ENCODE measurements around the gene NFATC3.

The NFATC3 gene

GRCh38 chr16:68228652-68229051, 143.5 kb downstream of the NFATC3 start:
- Histone ChIP-seq H3K9ac (ENCODE audit: low read depth, low read length) (no peak overlapping the region), H3K9me3 (replicated peaks; ENCODE audit: low read length) (no peaks in the 10 kb centered on the region), H3K36me3 (ENCODE audit: insufficient read depth, low read length) (no peaks in the 10 kb centered on the region), H3K4me3 (ENCODE audit: low read length) (no peak overlapping the region), H3K27me3 (ENCODE audit: control insufficient read depth, insufficient read depth, low read length) (no peaks in the 10 kb centered on the region), H3K4me1 (ENCODE audit: control insufficient read depth, insufficient read depth, low read length) (peaks cover 24% of the 10 kb centered on the region), H3K4me2 (ENCODE audit: low read length) (no peak overlapping the region)

- Histone ChIP-seq H3K9ac (ENCODE audit: low read depth, low read length) (no peak overlapping the region), H3K27me3 (ENCODE audit: control insufficient read depth, insufficient read depth, low read length) (no peaks in the 10 kb centered on the region), H3K4me3 (ENCODE audit: low read length) (no peak overlapping the region), H3K4me1 (ENCODE audit: control insufficient read depth, insufficient read depth, low read length) (peaks cover 26% of the 10 kb centered on the region), H3K9me3 (replicated peaks; ENCODE audit: low read length) (no peaks in the 10 kb centered on the region), H3K36me3 (ENCODE audit: insufficient read depth, low read length) (no peaks in the 10 kb centered on the region), H3K4me2 (ENCODE audit: low read length) (no peak overlapping the region)
These were observed 144.4 kb downstream of the NFATC3 start for GRCh38 chr16:68229431-68230175.

GRCh38 chr16:68230176-68230571, 145.0 kb downstream of the NFATC3 start:
- no peak overlapping the region for H3K9ac ChIP-seq (ENCODE audit: low read depth, low read length)

GRCh38 chr16:68230956-68231355, 145.8 kb downstream of the NFATC3 start:
- Histone ChIP-seq H3K27me3 (ENCODE audit: control insufficient read depth, insufficient read depth, low read length) (no peaks in the 10 kb centered on the region), H3K4me1 (ENCODE audit: control insufficient read depth, insufficient read depth, low read length) (peaks cover 27% of the 10 kb centered on the region), H3K9me3 (replicated peaks; ENCODE audit: low read length) (no peaks in the 10 kb centered on the region), H3K36me3 (ENCODE audit: insufficient read depth, low read length) (no peaks in the 10 kb centered on the region), H3K9ac (ENCODE audit: low read depth, low read length) (no peak overlapping the region), H3K4me3 (ENCODE audit: low read length) (no peak overlapping the region), H3K4me2 (ENCODE audit: low read length) (no peak overlapping the region)

More at GRCh38 chr16:68230176-68230571, 145.0 kb downstream of the NFATC3 start:
- H3K27me3 ChIP-seq (ENCODE audit: control insufficient read depth, insufficient read depth, low read length): no peaks in the 10 kb centered on the region
- no peaks in the 10 kb centered on the region for H3K36me3 ChIP-seq (ENCODE audit: insufficient read depth, low read length)
- peaks cover 27% of the 10 kb centered on the region for H3K4me1 ChIP-seq (ENCODE audit: control insufficient read depth, insufficient read depth, low read length)
- H3K4me2 ChIP-seq (ENCODE audit: low read length): no peak overlapping the region
- no peak overlapping the region for H3K4me3 ChIP-seq (ENCODE audit: low read length)
- H3K9me3 ChIP-seq (replicated peaks; ENCODE audit: low read length): no peaks in the 10 kb centered on the region

- H3K4me1 ChIP-seq (ENCODE audit: control insufficient read depth, insufficient read depth, low read length): peaks cover 28% of the 10 kb centered on the region
- no peak overlapping the region for H3K4me3 ChIP-seq (ENCODE audit: low read length)
- no peaks in the 10 kb centered on the region for H3K27me3 ChIP-seq (ENCODE audit: control insufficient read depth, insufficient read depth, low read length)
- no peaks in the 10 kb centered on the region for H3K9me3 ChIP-seq (replicated peaks; ENCODE audit: low read length)
- no peak overlapping the region for H3K9ac ChIP-seq (ENCODE audit: low read depth, low read length)
- H3K36me3 ChIP-seq (ENCODE audit: insufficient read depth, low read length): no peaks in the 10 kb centered on the region
- H3K4me2 ChIP-seq (ENCODE audit: low read length): no peak overlapping the region
These were observed 146.4 kb downstream of the NFATC3 start for GRCh38 chr16:68231384-68232136.

GRCh38 chr16:68232335-68232734, 147.2 kb downstream of the NFATC3 start:
- Histone ChIP-seq H3K36me3 (ENCODE audit: insufficient read depth, low read length) (no peaks in the 10 kb centered on the region), H3K4me2 (ENCODE audit: low read length) (no peak overlapping the region), H3K4me3 (ENCODE audit: low read length) (no peak overlapping the region), H3K4me1 (ENCODE audit: control insufficient read depth, insufficient read depth, low read length) (peaks cover 30% of the 10 kb centered on the region), H3K27me3 (ENCODE audit: control insufficient read depth, insufficient read depth, low read length) (no peaks in the 10 kb centered on the region), H3K9ac (ENCODE audit: low read depth, low read length) (no peak overlapping the region), H3K9me3 (replicated peaks; ENCODE audit: low read length) (no peaks in the 10 kb centered on the region)

- Histone ChIP-seq H3K27me3 (ENCODE audit: control insufficient read depth, insufficient read depth, low read length) (no peaks in the 10 kb centered on the region), H3K36me3 (ENCODE audit: insufficient read depth, low read length) (no peaks in the 10 kb centered on the region), H3K9me3 (replicated peaks; ENCODE audit: low read length) (no peaks in the 10 kb centered on the region), H3K9ac (ENCODE audit: low read depth, low read length) (no peak overlapping the region), H3K4me1 (ENCODE audit: control insufficient read depth, insufficient read depth, low read length) (peaks cover 25% of the 10 kb centered on the region), H3K4me3 (ENCODE audit: low read length) (no peak overlapping the region), H3K4me2 (ENCODE audit: low read length) (no peak overlapping the region)
These were observed 148.1 kb downstream of the NFATC3 start for GRCh38 chr16:68233085-68233834.

- no peak overlapping the region for H3K4me2 ChIP-seq (ENCODE audit: low read length)
- no peaks in the 10 kb centered on the region for H3K27me3 ChIP-seq (ENCODE audit: control insufficient read depth, insufficient read depth, low read length)
- H3K9ac ChIP-seq (ENCODE audit: low read depth, low read length): no peak overlapping the region
- H3K36me3 ChIP-seq (ENCODE audit: insufficient read depth, low read length): no peaks in the 10 kb centered on the region
- no peak overlapping the region for H3K4me3 ChIP-seq (ENCODE audit: low read length)
- peaks cover 22% of the 10 kb centered on the region for H3K4me1 ChIP-seq (ENCODE audit: control insufficient read depth, insufficient read depth, low read length)
- no peaks in the 10 kb centered on the region for H3K9me3 ChIP-seq (replicated peaks; ENCODE audit: low read length)
These were observed 148.6 kb downstream of the NFATC3 start for GRCh38 chr16:68233835-68234187.

GRCh38 chr16:68234188-68235107, 149.3 kb downstream of the NFATC3 start:
- no peaks in the 10 kb centered on the region for H3K27me3 ChIP-seq (ENCODE audit: control insufficient read depth, insufficient read depth, low read length)
- H3K4me2 ChIP-seq (ENCODE audit: low read length): no peak overlapping the region
- H3K36me3 ChIP-seq (ENCODE audit: insufficient read depth, low read length): no peaks in the 10 kb centered on the region
- peaks cover 17% of the 10 kb centered on the region for H3K4me1 ChIP-seq (ENCODE audit: control insufficient read depth, insufficient read depth, low read length)
- no peak overlapping the region for H3K9ac ChIP-seq (ENCODE audit: low read depth, low read length)
- no peak overlapping the region for H3K4me3 ChIP-seq (ENCODE audit: low read length)
- H3K9me3 ChIP-seq (replicated peaks; ENCODE audit: low read length): no peaks in the 10 kb centered on the region

GRCh38 chr16:68235108-68235886, 150.1 kb downstream of the NFATC3 start:
- Histone ChIP-seq H3K4me3 (ENCODE audit: low read length) (no peak overlapping the region), H3K4me2 (ENCODE audit: low read length) (no peak overlapping the region), H3K4me1 (ENCODE audit: control insufficient read depth, insufficient read depth, low read length) (peaks cover 17% of the 10 kb centered on the region), H3K9ac (ENCODE audit: low read depth, low read length) (no peak overlapping the region), H3K27me3 (ENCODE audit: control insufficient read depth, insufficient read depth, low read length) (no peaks in the 10 kb centered on the region), H3K9me3 (replicated peaks; ENCODE audit: low read length) (no peaks in the 10 kb centered on the region), H3K36me3 (ENCODE audit: insufficient read depth, low read length) (no peaks in the 10 kb centered on the region)

Data from skeletal muscle satellite cell (primary cell).